ENCODE data around the gene VPS33B. TPM values are rescaled to one million over a fixed set of nuclear protein-coding genes. Genes with fewer than 3 reads are reported as not detected.
"Not testable (repeated sequence)": the region's sequence is repeated elsewhere in the genome, so short reads cannot be mapped to it uniquely, and the experiment has no call there.

The VPS33B gene
- total RNA-seq, 1 experiment from 2014 or later = 19.5 TPM

- ChIA-PET POLR2A (ENCODE audit: low non-redundant PET) (no interaction called here), CTCF (no interaction called here)
- no TSS peak for BruUV-seq (replicated peaks)
- Histone ChIP-seq H3K36me3 (ENCODE audit: insufficient read depth, low read length, poor library complexity, severe bottlenecking) (peaks cover under 1% of the 10 kb centered on the region), H3K9me3 (ENCODE audit: low read depth, low read length, poor library complexity, severe bottlenecking) (no peaks in the 10 kb centered on the region), H3K27ac (ENCODE audit: low read depth, low read length, poor library complexity, severe bottlenecking) (no peak overlapping the region), H3K4me1 (ENCODE audit: insufficient read depth, low read length, poor library complexity, severe bottlenecking) (peaks cover 3% of the 10 kb centered on the region), H3K27me3 (replicated peaks; ENCODE audit: insufficient read depth, low read depth, low read length, poor library complexity) (no peaks in the 10 kb centered on the region), H3K4me3 (ENCODE audit: low read depth, low read length, poor library complexity, severe bottlenecking) (no peak overlapping the region)
- TF ChIP-seq CTCF (conservative IDR thresholded peaks at IDR 0.05; ENCODE audit: low read depth, low read length) (no peak), EZH2 (IDR thresholded peaks at IDR 0.05; ENCODE audit: borderline replicate concordance, low read depth, low read length, poor library complexity, severe bottlenecking) (no peak)
- no peak for DNase-seq (ENCODE audit: low spot score)
- intact Hi-C loops (cut with micrococcal nuclease; ENCODE audit: unreplicated experiment) = no loop called here
Measured at GRCh38 chr15:91018158-91018557, 4.2 kb downstream of the VPS33B start.

GRCh38 chr15:91017716-91018115 is 4.7 kb downstream of the VPS33B start:
- TF ChIP-seq CTCF (conservative IDR thresholded peaks at IDR 0.05; ENCODE audit: low read depth, low read length) (no peak), EZH2 (IDR thresholded peaks at IDR 0.05; ENCODE audit: borderline replicate concordance, low read depth, low read length, poor library complexity, severe bottlenecking) (no peak)
- no peaks in the 10 kb centered on the region for H3K4me1 ChIP-seq (ENCODE audit: insufficient read depth, low read length, poor library complexity, severe bottlenecking)
- ChIA-PET POLR2A (ENCODE audit: low non-redundant PET) (no interaction called here), CTCF (no interaction called here)
- no peak for DNase-seq (ENCODE audit: low spot score)
- peaks cover 4% of the 10 kb centered on the region for H3K36me3 ChIP-seq (ENCODE audit: insufficient read depth, low read length, poor library complexity, severe bottlenecking)
- H3K4me3 ChIP-seq (ENCODE audit: low read depth, low read length, poor library complexity, severe bottlenecking) = no peak overlapping the region
- H3K27ac ChIP-seq (ENCODE audit: low read depth, low read length, poor library complexity, severe bottlenecking) = no peak overlapping the region
- no peaks in the 10 kb centered on the region for H3K9me3 ChIP-seq (ENCODE audit: low read depth, low read length, poor library complexity, severe bottlenecking)
- intact Hi-C loops (cut with micrococcal nuclease; ENCODE audit: unreplicated experiment) = no loop called here
- no TSS peak for BruUV-seq (replicated peaks)
- H3K27me3 ChIP-seq (replicated peaks; ENCODE audit: insufficient read depth, low read depth, low read length, poor library complexity) = no peaks in the 10 kb centered on the region

DNA sequence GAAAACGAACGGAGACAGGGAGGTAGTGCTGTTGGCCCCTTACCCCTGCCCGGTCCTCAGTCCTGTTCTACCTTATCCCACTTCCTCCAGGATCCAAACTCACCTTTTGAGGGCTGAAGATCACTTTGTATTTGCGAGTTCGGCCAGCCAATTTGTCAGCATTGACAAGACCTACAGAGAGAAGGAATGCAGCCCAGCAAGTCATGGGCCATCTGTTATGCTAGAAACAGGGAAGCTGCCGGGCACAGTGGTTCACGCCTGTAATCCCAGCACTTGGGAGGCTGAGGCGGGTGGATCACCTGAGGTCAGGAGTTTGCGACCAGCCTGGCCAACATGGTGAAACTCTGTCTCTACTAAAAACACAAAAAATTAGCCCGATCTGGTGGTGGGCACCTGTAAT is 8.7 kb downstream of the VPS33B start:
- BruUV-seq (replicated peaks); H3K27ac ChIP-seq (ENCODE audit: low read depth, low read length, poor library complexity, severe bottlenecking); CTCF ChIA-PET; H3K4me1 ChIP-seq (ENCODE audit: insufficient read depth, low read length, poor library complexity, severe bottlenecking); H3K27me3 ChIP-seq (replicated peaks; ENCODE audit: insufficient read depth, low read depth, low read length, poor library complexity); H3K9me3 ChIP-seq (ENCODE audit: low read depth, low read length, poor library complexity, severe bottlenecking); intact Hi-C loops (cut with micrococcal nuclease; ENCODE audit: unreplicated experiment); POLR2A ChIA-PET (ENCODE audit: low non-redundant PET); H3K4me3 ChIP-seq (ENCODE audit: low read depth, low read length, poor library complexity, severe bottlenecking); H3K36me3 ChIP-seq (ENCODE audit: insufficient read depth, low read length, poor library complexity, severe bottlenecking); DNase-seq (ENCODE audit: low spot score): not testable (repeated sequence)

DNA sequence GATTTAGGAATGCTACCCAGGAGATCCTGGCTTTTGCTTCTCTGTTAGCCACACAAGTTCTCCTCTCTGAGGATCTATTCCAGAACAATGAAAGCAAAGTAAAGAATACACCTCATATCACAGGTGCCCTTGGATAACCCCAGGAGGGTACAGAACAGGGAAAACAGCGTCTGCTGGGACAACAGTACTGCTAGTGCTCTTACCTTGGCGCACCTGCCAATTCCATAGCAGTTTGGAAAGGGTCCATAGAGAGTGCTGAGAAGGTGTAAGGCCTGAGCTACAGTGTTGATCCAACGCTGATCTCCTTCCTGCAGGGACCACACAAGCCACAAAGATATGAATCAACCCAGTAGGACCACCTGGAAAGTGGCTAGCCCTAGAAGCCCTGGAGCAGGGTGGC is 15.1 kb downstream of the VPS33B start:
- CTCF ChIA-PET = no interaction called here

More for the DNA sequence above, 15.1 kb downstream of the VPS33B start:
- intact Hi-C loops (cut with micrococcal nuclease; ENCODE audit: unreplicated experiment) = no loop called here
- H3K4me3 ChIP-seq (ENCODE audit: low read depth, low read length, poor library complexity, severe bottlenecking) = no peak overlapping the region
- no peak for TF ChIP-seq EZH2 (IDR thresholded peaks at IDR 0.05; ENCODE audit: borderline replicate concordance, low read depth, low read length, poor library complexity, severe bottlenecking)
- TF ChIP-seq CTCF (conservative IDR thresholded peaks at IDR 0.05; ENCODE audit: low read depth, low read length) = no peak
- no peaks in the 10 kb centered on the region for H3K9me3 ChIP-seq (ENCODE audit: low read depth, low read length, poor library complexity, severe bottlenecking)
- H3K36me3 ChIP-seq (ENCODE audit: insufficient read depth, low read length, poor library complexity, severe bottlenecking) = peaks cover 37% of the 10 kb centered on the region
- no peaks in the 10 kb centered on the region for H3K4me1 ChIP-seq (ENCODE audit: insufficient read depth, low read length, poor library complexity, severe bottlenecking)
- H3K27ac ChIP-seq (ENCODE audit: low read depth, low read length, poor library complexity, severe bottlenecking) = no peak overlapping the region
- H3K27me3 ChIP-seq (replicated peaks; ENCODE audit: insufficient read depth, low read depth, low read length, poor library complexity) = no peaks in the 10 kb centered on the region
- DNase-seq (ENCODE audit: low spot score) = no peak
- POLR2A ChIA-PET (ENCODE audit: low non-redundant PET) = no interaction called here
- BruUV-seq (replicated peaks) = no TSS peak
